OCI-LY1 (cell line): ENCODE results near the gene SDCCAG8.

Experiments
- H2AFZ ChIP-seq: fragments of 200-600 bp; sonication (generic), shearing (Covaris generic); 2 replicates; pipeline ENCODE4 v1.6.0; 2014; ENCODE audit warnings: antibody characterized with exemption, mild to moderate bottlenecking, low read length
- H3F3A ChIP-seq: fragments of 200-600 bp; sonication (generic), shearing (Covaris generic); 2 replicates; pipeline ENCODE4 v1.6.0; 2014; ENCODE audit warnings: mild to moderate bottlenecking, antibody characterized with exemption, low read length, moderate library complexity; ENCODE audit not compliant: insufficient read depth
- H3K27ac ChIP-seq: fragments of 200-600 bp; sonication (generic); 2 replicates; pipeline ENCODE4 v1.5.1; 2014; ENCODE audit warnings: low read length, mixed run types, mild to moderate bottlenecking, low read depth; ENCODE audit not compliant: poor library complexity, severe bottlenecking
- H3K27me3 ChIP-seq: fragments of 200-600 bp; sonication (generic); 2 replicates; pipeline ENCODE4 v1.6.0; 2014; ENCODE audit warnings: antibody characterized with exemption, mild to moderate bottlenecking, low read length, moderate library complexity; ENCODE audit not compliant: insufficient read depth
- H3K36me3 ChIP-seq: fragments of 200-600 bp; sonication (generic); 2 replicates; pipeline ENCODE4 v1.6.1; 2014; ENCODE audit warnings: mild to moderate bottlenecking, antibody characterized with exemption, low read length, moderate library complexity, mixed read lengths; ENCODE audit not compliant: insufficient read depth
- H3K4me1 ChIP-seq: fragments of 200-600 bp; sonication (generic); 2 replicates; pipeline ENCODE4 v1.5.1; 2014; ENCODE audit warnings: mild to moderate bottlenecking, low read length, moderate library complexity; ENCODE audit not compliant: insufficient read depth, severe bottlenecking
- H3K4me2 ChIP-seq: fragments of 200-600 bp; sonication (generic), shearing (Covaris generic); 2 replicates; pipeline ENCODE4 v1.6.1; 2014; ENCODE audit warnings: low read length
- H3K4me3 ChIP-seq: fragments of 200-600 bp; sonication (generic); 2 replicates; pipeline ENCODE4 v1.5.1; 2014; ENCODE audit warnings: low read length, low read depth, mild to moderate bottlenecking, mixed read lengths; ENCODE audit not compliant: poor library complexity, severe bottlenecking
- H3K79me2 ChIP-seq: fragments of 200-600 bp; shearing (Covaris generic); 2 replicates; pipeline ENCODE4 v1.6.1; 2016; ENCODE audit warnings: mixed run types, low read length, mixed read lengths; ENCODE audit not compliant: insufficient read depth
- H3K9ac ChIP-seq: fragments of 200-600 bp; sonication (generic), shearing (Covaris generic); 2 replicates; pipeline ENCODE4 v1.6.1; 2014; ENCODE audit warnings: mild to moderate bottlenecking, low read length, mixed read lengths
- H3K9me2 ChIP-seq: fragments of 200-600 bp; sonication (generic), shearing (Covaris generic); 2 replicates; pipeline ENCODE4 v1.6.1; 2014; ENCODE audit warnings: low read depth, mild to moderate bottlenecking, low read length, mixed read lengths
- H3K9me3 ChIP-seq: fragments of 200-600 bp; shearing (Covaris generic); 2 replicates; pipeline ENCODE4 v1.6.1; 2014; ENCODE audit warnings: low read length, mixed read lengths
- H4K20me1 ChIP-seq: fragments of 200-600 bp; sonication (generic), shearing (Covaris generic); 2 replicates; pipeline ENCODE4 v1.6.0; 2016; ENCODE audit warnings: mild to moderate bottlenecking, low read length; ENCODE audit not compliant: insufficient read depth
- EZH2 ChIP-seq: fragments of 200-600 bp; sonication (generic), shearing (Covaris generic); IDR thresholded peaks from 2 replicates; pipeline ENCODE4 v1.8.0; 2017; ENCODE audit warnings: borderline replicate concordance, mixed run types, mild to moderate bottlenecking, antibody characterized with exemption, low read length, moderate library complexity, mixed read lengths
- TF ChIP-seq, protein P1 (sequence below): fragments of 200-600 bp; sonication (generic), shearing (Covaris generic); IDR thresholded peaks from 2 replicates; pipeline ENCODE4 v1.5.1; 2017; ENCODE audit warnings: mild to moderate bottlenecking, antibody characterized with exemption, low read length, moderate library complexity, mixed read lengths

SDCCAG8 gene

DNA sequence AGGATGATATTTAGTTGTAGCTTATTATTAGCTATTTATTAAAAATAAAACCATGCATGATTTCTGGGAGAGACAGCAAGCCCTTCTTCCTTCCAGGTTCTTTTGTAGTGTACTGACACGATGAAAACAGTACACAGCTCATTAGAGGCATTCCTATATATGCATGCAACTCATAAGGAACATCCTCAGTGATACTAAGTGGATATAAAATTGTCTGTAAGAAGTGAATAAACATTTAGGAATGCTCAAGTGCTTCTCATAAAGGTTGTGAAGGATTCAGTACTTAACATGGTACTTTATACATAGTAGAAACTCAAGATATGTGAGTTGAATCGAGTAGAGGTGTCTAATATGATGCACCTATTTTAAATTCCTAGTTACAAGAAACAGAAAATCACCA, 287.7 kb downstream of the SDCCAG8 start:
- Histone ChIP-seq H3F3A (no peaks in the 10 kb centered on the region), H3K4me1 (no peaks in the 10 kb centered on the region), H3K9me2 (no peaks in the 10 kb centered on the region), H4K20me1 (no peaks in the 10 kb centered on the region), H3K4me3 (no peak overlapping the region), H3K27ac (no peak overlapping the region), H3K4me2 (no peak overlapping the region), H3K9me3 (no peaks in the 10 kb centered on the region), H2AFZ (no peak overlapping the region), H3K9ac (no peak overlapping the region), H3K79me2 (no peaks in the 10 kb centered on the region), H3K27me3 (no peaks in the 10 kb centered on the region), H3K36me3 (no peaks in the 10 kb centered on the region)
- TF ChIP-seq, protein P1, sequence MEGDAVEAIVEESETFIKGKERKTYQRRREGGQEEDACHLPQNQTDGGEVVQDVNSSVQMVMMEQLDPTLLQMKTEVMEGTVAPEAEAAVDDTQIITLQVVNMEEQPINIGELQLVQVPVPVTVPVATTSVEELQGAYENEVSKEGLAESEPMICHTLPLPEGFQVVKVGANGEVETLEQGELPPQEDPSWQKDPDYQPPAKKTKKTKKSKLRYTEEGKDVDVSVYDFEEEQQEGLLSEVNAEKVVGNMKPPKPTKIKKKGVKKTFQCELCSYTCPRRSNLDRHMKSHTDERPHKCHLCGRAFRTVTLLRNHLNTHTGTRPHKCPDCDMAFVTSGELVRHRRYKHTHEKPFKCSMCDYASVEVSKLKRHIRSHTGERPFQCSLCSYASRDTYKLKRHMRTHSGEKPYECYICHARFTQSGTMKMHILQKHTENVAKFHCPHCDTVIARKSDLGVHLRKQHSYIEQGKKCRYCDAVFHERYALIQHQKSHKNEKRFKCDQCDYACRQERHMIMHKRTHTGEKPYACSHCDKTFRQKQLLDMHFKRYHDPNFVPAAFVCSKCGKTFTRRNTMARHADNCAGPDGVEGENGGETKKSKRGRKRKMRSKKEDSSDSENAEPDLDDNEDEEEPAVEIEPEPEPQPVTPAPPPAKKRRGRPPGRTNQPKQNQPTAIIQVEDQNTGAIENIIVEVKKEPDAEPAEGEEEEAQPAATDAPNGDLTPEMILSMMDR: no peak
- no peak for TF ChIP-seq EZH2

DNA sequence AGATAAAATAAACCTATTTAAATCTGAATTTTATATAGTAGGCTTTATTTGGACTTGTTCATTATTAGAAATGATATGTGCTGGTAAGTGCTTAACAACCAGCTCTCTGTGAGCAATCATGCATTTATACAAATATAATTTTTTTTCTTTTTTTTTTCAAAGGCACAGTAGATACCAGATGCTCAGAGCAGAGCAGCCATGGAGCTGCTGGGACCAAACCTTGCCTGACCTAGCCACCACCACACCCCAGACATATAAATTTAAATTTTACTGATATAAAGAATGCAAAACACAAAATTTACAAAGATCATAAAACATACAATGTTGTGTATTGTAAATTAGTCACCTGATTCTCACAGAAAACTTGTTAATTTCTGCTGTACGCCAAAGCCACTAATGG, 290.6 kb downstream of the SDCCAG8 start:
- no peak overlapping the region for H2AFZ ChIP-seq
- no peaks in the 10 kb centered on the region for H3F3A ChIP-seq
- no peaks in the 10 kb centered on the region for H3K4me1 ChIP-seq
- H3K27ac ChIP-seq: no peak overlapping the region
- H3K9me2 ChIP-seq: no peaks in the 10 kb centered on the region
- no peaks in the 10 kb centered on the region for H3K9me3 ChIP-seq
- no peak overlapping the region for H3K4me3 ChIP-seq
- H3K36me3 ChIP-seq: no peaks in the 10 kb centered on the region
- no peak overlapping the region for H3K4me2 ChIP-seq
- H3K79me2 ChIP-seq: no peaks in the 10 kb centered on the region
- no peak overlapping the region for H3K9ac ChIP-seq
- H4K20me1 ChIP-seq: no peaks in the 10 kb centered on the region
- no peaks in the 10 kb centered on the region for H3K27me3 ChIP-seq
- TF ChIP-seq, protein P1: no peak
- TF ChIP-seq EZH2: no peak

DNA sequence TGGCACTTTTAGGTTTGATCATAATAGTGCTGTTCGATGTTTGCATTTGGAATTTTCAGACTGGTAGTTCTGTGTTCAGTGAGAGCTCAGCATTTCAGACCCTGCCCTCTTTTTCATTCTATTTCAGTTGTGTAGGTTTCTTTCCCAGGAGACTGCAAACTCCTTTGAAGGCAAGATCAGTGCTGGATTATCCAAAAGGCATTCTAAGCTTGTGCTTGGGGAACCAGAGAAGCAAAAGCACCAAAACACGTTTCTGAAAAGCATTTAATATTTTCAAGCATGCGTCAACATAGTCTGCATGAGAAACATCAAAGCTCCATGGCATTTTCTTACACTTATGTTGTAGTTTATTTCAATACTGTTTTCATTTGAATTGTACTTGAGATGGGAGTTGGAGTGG, 292.1 kb downstream of the SDCCAG8 start:
- H3K36me3 ChIP-seq: no peaks in the 10 kb centered on the region
- no peak overlapping the region for H3K27ac ChIP-seq
- no peak overlapping the region for H3K4me3 ChIP-seq
- no peaks in the 10 kb centered on the region for H3K79me2 ChIP-seq
- H3F3A ChIP-seq: no peaks in the 10 kb centered on the region
- no peak overlapping the region for H3K9ac ChIP-seq
- TF ChIP-seq, protein P1: no peak
- TF ChIP-seq EZH2: no peak
- no peaks in the 10 kb centered on the region for H3K4me1 ChIP-seq
- no peak overlapping the region for H2AFZ ChIP-seq
- no peaks in the 10 kb centered on the region for H3K27me3 ChIP-seq
- H3K4me2 ChIP-seq: no peak overlapping the region
- H3K9me3 ChIP-seq: no peaks in the 10 kb centered on the region
- H4K20me1 ChIP-seq: no peaks in the 10 kb centered on the region
- H3K9me2 ChIP-seq: no peaks in the 10 kb centered on the region
